Neural progenitor cell (in vitro differentiated cells): Measurements from ENCODE around the gene MAD1L1.

ENCODE experiments used
- EZH2phosphoT487 ChIP-seq: fragments of 200-600 bp; sonication (generic); IDR thresholded peaks from 2 replicates; pipeline ENCODE4 v1.6.1; 2017; ENCODE audit warnings: antibody characterized with exemption
- TF ChIP-seq, protein P1 (sequence below): fragments of 200-600 bp; sonication (generic); IDR thresholded peaks from 2 replicates; pipeline ENCODE4 v1.5.1; 2017; ENCODE audit warnings: antibody characterized with exemption, mild to moderate bottlenecking

- TF ChIP-seq, protein P1, sequence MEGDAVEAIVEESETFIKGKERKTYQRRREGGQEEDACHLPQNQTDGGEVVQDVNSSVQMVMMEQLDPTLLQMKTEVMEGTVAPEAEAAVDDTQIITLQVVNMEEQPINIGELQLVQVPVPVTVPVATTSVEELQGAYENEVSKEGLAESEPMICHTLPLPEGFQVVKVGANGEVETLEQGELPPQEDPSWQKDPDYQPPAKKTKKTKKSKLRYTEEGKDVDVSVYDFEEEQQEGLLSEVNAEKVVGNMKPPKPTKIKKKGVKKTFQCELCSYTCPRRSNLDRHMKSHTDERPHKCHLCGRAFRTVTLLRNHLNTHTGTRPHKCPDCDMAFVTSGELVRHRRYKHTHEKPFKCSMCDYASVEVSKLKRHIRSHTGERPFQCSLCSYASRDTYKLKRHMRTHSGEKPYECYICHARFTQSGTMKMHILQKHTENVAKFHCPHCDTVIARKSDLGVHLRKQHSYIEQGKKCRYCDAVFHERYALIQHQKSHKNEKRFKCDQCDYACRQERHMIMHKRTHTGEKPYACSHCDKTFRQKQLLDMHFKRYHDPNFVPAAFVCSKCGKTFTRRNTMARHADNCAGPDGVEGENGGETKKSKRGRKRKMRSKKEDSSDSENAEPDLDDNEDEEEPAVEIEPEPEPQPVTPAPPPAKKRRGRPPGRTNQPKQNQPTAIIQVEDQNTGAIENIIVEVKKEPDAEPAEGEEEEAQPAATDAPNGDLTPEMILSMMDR, result no peak
- no peak for TF ChIP-seq EZH2phosphoT487
Measured at GRCh38 chr7:2105280-2105679, 127.5 kb downstream of the MAD1L1 start.
